GM18909 (cell line): ENCODE data around the gene LRG1.
"Not testable (repeated sequence)": the region's sequence is repeated elsewhere in the genome, so short reads cannot be mapped to it uniquely, and the experiment has no call there.

Source experiments
- ATAC-seq: cut with Tn5 transposase; IDR thresholded peaks from one replicate; pipeline ENCODE4 v1.9.1; 2021; ENCODE audit warnings: mild to moderate bottlenecking; ENCODE audit not compliant: unreplicated experiment, poor library complexity

The LRG1 gene

DNA sequence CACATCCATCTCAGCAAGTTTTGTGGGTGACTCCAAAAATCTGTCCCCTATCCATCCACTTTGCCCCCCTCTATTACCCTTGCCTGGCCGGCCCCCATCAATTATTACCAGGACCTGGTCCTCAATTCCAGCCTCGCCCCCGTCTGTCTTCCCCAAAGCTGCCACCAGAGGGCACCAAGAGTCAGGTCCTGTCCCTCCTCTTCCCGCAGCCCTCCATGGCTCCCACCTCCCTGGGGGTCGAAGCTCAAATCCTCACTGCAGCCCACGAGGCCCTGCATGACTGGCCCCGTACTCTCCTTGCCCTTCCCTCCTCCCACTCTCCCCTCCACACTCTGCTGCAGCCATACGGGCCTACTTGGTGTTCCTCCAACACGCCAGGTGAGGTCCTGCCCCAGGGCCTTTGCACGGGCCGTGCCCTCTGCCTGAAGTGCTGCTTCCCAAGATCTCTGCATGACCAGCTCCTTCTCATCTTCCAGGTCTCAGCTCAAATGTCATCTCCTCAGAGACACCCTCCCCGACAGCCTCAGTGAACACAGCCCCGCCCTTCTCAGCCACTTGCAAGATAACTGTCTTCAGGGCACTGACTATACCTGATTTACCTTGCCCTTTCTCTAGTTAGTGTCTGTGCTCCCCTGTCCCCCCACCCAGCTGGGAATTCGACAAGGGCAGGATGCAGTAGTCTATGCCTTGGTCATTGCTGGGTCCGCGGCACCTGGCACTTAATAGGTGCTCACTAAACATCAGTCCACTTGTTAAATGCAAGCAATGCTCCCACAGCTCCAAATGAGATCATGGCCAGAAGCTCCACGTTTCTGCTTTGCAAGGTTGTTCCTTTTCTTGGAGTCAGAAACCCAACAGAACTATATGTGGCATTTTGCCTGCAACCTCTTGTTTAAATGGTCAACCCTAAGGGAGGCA is 36.4 kb upstream of the LRG1 start:
- no peak for ATAC-seq

DNA sequence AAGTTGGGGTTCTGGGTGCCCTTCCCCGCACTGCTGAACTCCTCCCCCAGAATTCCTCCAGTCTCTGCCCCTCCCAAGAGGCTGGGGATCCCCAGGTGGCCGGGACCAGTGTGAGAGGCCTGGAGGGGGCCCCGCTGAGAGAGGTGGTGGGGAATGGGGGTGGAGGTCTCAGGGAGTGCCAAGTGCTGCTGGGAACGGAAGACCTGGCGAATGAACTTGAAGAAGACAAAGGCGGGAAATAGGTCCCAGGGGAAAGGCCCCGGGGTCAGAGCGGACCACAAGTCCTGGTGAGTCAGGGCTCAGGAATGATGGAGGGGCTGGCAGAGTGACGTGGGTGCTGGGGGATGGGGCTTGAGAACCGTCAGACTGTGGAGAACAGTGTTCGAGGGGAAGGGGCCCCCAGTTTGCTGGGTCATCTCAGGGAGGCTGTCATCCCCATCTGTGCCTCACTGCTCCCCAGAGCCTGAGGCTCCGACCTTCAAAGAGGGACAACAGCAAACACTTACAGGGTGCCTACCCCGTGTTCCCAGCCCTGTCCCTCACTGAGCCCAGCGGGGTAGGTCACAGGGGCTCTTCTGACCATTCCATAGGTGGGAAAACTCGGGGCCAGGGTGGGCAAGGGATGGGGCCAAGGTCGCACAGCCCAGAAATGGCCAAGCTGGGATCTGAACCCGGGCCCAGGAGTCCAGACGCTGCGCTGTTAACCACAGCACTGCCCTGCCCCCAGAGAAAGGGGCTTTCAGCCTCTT is 35.6 kb upstream of the LRG1 start:
- ATAC-seq = no peak

DNA sequence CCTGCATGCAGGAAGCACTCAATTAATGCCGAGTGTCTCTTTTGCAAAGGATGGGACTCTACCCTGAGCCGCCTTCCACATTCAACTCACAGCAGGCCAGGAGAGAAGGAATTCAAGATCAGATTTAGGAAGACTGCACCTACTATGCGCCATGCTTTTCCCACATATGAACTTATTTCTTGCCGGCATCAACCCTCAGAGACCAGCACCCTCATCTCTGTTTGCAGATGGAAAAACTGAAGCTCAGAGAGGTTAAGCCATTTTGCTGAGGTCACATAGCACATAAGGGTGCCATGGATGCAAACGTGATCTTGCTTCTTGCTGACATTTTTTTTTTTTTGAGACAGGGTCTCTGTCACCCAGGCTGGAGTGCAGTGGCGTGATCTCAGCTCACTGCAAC is 33.8 kb upstream of the LRG1 start:
- ATAC-seq = no peak

GRCh38 chr19:4571305-4571917 is 31.6 kb upstream of the LRG1 start:
- ATAC-seq = no peak

- ATAC-seq = no peak
These were observed 31.1 kb upstream of the LRG1 start for GRCh38 chr19:4570916-4571304.

DNA sequence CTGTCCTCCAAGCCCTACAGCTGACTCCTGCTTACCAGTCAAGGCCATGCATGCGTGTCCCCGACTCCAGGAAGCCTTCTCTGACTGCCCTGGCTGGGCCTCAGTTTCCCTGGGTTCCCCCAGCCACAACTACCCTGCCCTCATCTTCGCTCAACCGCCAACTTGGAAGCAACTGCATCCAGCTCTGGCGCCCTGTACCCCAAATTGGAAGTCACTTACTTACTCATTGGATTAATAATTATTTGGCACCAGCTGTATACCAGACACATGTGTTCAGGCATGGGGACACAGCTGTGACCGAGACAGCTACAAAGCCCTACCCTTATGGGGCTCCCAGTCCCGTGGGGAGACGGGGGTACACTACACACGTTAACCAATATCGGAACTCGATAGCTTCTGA is 30.6 kb upstream of the LRG1 start:
- ATAC-seq = no peak

DNA sequence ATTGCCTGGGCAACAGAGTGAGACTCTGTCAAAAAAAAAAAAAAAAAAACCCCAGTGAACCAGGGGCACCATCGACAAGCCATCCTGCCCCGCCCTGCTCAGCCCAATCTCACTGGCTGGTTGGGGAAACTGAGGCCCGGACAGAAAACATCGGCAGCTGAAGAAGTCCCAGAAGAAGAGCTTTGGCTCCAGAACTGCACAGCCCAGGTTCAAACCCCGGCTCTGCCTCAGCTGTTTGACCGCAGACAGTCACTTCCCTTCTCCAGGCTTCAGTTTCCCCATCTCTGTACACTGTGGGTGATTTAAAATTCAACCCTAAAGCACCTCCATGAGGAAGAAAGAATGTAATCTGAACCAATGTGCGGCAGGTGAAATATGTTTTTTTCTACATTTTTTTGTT is 29.1 kb upstream of the LRG1 start:
- ATAC-seq = no peak

GRCh38 chr19:4567584-4568071 is 27.8 kb upstream of the LRG1 start:
- no peak for ATAC-seq

- no peak for ATAC-seq
These were observed 26.7 kb upstream of the LRG1 start for GRCh38 chr19:4566402-4567051.

DNA sequence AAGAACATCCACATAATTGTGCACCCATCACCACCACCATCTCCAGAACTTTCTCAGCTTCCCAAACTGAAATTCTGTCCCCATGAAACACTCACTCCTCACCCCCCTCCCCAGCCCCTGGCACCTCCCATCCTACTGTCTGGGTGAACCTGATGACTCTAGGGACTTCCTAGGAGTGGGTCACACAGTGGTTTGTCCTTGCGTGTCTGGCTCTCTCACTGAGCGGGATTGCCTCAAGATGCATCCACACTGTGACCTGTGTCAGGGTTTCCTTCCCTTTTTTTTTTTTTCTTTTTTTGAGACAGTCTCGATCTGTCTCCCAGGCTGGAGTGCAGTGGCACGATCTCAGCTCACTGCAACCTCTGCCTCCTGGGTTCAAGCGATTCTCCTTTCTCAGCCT is 23.7 kb upstream of the LRG1 start:
- ATAC-seq = not testable (repeated sequence)

DNA sequence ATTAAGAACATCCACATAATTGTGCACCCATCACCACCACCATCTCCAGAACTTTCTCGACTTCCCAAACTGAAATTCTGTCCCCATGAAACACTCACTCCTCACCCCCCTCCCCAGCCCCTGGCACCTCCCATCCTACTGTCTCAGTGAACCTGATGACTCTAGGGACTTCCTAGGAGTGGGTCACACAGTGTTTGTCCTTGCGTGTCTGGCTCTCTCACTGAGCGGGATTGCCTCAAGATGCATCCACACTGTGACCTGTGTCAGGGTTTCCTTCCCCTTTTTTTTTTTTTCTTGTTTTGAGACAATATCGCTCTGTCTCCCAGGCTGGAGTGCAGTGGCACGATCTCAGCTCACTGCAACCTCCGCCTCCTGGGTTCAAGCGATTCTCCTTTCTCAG is 22.2 kb upstream of the LRG1 start:
- ATAC-seq = not testable (repeated sequence)

DNA sequence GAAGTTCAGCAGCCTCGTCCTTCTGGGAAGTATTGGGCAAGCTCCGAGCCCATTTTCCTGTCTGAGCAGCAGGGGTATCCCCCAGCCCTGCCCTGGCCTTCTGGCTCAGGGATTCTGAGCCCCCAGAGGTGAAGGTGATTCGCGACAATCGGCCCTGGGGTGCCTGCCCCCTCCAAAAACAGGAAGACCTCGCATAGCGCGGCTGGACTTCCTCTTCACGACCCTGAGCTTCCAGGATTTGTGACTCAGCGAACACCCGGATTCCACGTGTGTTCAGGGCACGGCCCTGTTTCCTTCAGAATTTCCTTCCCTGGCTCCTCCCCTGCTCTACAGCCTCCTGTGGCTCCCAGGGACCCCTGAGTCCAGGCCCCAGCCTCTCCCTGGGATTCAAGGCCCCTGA is 19.7 kb upstream of the LRG1 start, which contains the start of gene SEMA6B:
TSS of gene SEMA6B (minus strand) at position 116 of the 400 bp plus-strand sequence. CDS start 1,227 bp downstream, outside the sequence.
- no peak for ATAC-seq

GRCh38 chr19:4557971-4558941 is 18.4 kb upstream of the LRG1 start:
- no peak for ATAC-seq

GRCh38 chr19:4557144-4557970 is 17.5 kb upstream of the LRG1 start:
- no peak for ATAC-seq

- ATAC-seq = no peak
These were observed 16.8 kb upstream of the LRG1 start for GRCh38 chr19:4556597-4557127.

DNA sequence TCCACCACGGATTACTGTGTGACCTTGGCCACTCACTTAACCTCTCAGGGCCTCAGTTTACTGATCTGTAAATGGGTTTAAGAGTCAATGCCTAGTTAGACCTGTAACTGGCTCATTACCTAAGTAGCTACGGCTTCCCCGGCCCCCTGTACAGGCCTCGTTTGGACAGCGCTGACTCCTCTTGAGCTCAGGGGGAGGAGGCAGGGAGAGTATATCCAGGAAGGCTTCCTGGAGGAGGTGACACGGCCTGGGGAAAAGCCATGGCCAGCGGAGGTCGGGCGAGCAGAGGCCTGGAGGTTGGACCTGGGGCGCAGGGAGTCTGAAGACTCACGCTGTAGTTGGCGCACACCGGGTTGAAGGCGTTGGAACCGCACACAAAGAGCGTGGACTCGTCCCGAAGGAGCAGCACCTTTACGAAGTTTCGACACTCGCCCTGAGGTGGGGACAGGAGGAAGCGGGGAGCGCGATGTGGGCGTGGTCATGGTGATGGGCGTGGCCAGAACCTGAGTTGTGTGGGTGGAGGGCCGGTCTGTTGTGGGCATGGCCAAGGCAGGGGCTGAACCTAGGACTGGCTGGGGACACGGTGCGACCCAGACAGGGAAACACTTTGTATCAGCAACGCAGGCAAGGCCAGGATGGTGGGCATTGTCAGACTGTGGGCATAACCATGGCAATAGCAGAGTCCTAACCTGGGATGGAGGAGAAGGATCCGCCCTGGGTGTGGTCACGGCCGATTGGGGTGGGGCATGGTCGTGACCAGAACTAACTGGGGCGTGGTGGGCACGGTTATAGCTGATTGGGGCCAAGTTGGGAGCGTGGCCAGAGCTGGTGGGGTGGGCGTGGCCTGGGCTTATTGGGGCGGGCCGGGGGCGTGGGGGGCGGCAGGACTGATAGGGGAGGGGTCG is 16.1 kb upstream of the LRG1 start:
- no peak for ATAC-seq

DNA sequence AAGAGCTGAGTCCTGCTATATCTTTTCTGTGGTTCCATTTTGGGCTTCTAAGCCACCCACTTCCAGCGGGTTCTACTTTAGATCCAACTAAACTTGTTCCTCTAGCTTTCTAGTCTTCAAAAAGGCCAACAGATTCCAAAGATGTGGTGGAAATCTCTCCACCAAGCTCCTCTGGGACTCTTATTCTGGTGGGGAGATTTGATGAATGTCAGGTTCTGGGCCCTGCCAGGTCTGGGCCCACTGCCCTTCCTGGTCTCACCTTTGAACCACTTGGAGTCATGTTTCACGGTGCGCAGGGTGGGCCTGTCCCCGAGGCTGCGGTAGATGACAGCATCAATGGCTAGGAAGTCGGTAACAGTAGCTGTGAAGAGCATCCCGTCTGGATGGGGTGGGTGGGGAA is 14.9 kb upstream of the LRG1 start:
- no peak for ATAC-seq
